Osteocyte (in vitro differentiated cells): ENCODE measurements around the gene EPHA6. TPM values are rescaled to one million over a fixed set of nuclear protein-coding genes. Genes with fewer than 3 reads are reported as not detected.

Source experiments
- DNase-seq: peaks from one replicate; pipeline ENCODE4 v3.0.0; 2021; ENCODE audit warnings: mixed read lengths; ENCODE audit not compliant: unreplicated experiment; ENCODE audit errors: extremely low spot score
- H3K27ac Mint-ChIP-seq: one replicate; pipeline ENCODE4 v1.8.0; 2021; ENCODE audit warnings: mild to moderate bottlenecking, mixed read lengths; ENCODE audit not compliant: unreplicated experiment
- H3K27me3 Mint-ChIP-seq: one replicate; pipeline ENCODE4 v1.8.0; 2021; ENCODE audit warnings: mixed read lengths; ENCODE audit not compliant: unreplicated experiment
- H3K36me3 Mint-ChIP-seq: one replicate; pipeline ENCODE4 v1.8.0; 2021; ENCODE audit warnings: mixed read lengths; ENCODE audit not compliant: unreplicated experiment
- H3K4me1 Mint-ChIP-seq: one replicate; pipeline ENCODE4 v1.8.0; 2021; ENCODE audit warnings: mixed read lengths; ENCODE audit not compliant: unreplicated experiment
- H3K4me3 Mint-ChIP-seq: one replicate; pipeline ENCODE4 v1.8.0; 2021; ENCODE audit warnings: mild to moderate bottlenecking, moderate library complexity, mixed read lengths; ENCODE audit not compliant: unreplicated experiment
- H3K9me3 Mint-ChIP-seq: one replicate; pipeline ENCODE4 v1.8.0; 2021; ENCODE audit warnings: mixed read lengths; ENCODE audit not compliant: unreplicated experiment
- CTCF ChIP-seq: fragments of 200-600 bp; sonication (generic); IDR thresholded peaks from 2 replicates; pipeline ENCODE4 v1.5.0; 2021; ENCODE audit warnings: antibody characterized with exemption, mild to moderate bottlenecking, moderate library complexity
- total RNA-seq: library from RNA; stranded (reverse); gene quantifications from 2 replicates; pipeline ENCODE4 v1.2.1, GENCODE V29; 2021

Gene EPHA6
- total RNA-seq, 1 donor from 2014 or later, result 0.51 TPM

- Mint-ChIP-seq H3K27ac (no peak overlapping the region), H3K9me3 (no peaks in the 10 kb centered on the region), H3K4me3 (no peak overlapping the region), H3K4me1 (no peaks in the 10 kb centered on the region), H3K36me3 (no peaks in the 10 kb centered on the region), H3K27me3 (peaks cover 3% of the 10 kb centered on the region)
- no peak for TF ChIP-seq CTCF
- no peak for DNase-seq
Measured at GRCh38 chr3:97684490-97684889, 870.1 kb downstream of the EPHA6 start.

- Mint-ChIP-seq H3K9me3 (no peaks in the 10 kb centered on the region), H3K27me3 (peaks cover 3% of the 10 kb centered on the region), H3K4me1 (no peaks in the 10 kb centered on the region), H3K36me3 (no peaks in the 10 kb centered on the region), H3K27ac (no peak overlapping the region), H3K4me3 (no peak overlapping the region)
- no peak for DNase-seq
- no peak for TF ChIP-seq CTCF
Measured at GRCh38 chr3:97686258-97686657, 871.9 kb downstream of the EPHA6 start.

- no peak for TF ChIP-seq CTCF
- H3K27me3 Mint-ChIP-seq, result peaks cover 3% of the 10 kb centered on the region
Measured at GRCh38 chr3:97687734-97688133, 873.3 kb downstream of the EPHA6 start.

GRCh38 chr3:97689111-97689510, 874.7 kb downstream of the EPHA6 start:
- TF ChIP-seq CTCF, result no peak
- Mint-ChIP-seq H3K27ac (no peak overlapping the region), H3K4me1 (no peaks in the 10 kb centered on the region), H3K4me3 (no peak overlapping the region), H3K27me3 (peaks cover 3% of the 10 kb centered on the region), H3K9me3 (no peaks in the 10 kb centered on the region), H3K36me3 (no peaks in the 10 kb centered on the region)
- DNase-seq, result no peak

More at GRCh38 chr3:97687734-97688133, 873.3 kb downstream of the EPHA6 start:
- Mint-ChIP-seq H3K9me3 (no peaks in the 10 kb centered on the region), H3K4me3 (no peak overlapping the region), H3K36me3 (no peaks in the 10 kb centered on the region), H3K27ac (no peak overlapping the region), H3K4me1 (no peaks in the 10 kb centered on the region)
- no peak for DNase-seq

- DNase-seq, result no peak
- TF ChIP-seq CTCF, result no peak
- H3K36me3 Mint-ChIP-seq, result no peaks in the 10 kb centered on the region
- H3K9me3 Mint-ChIP-seq, result no peaks in the 10 kb centered on the region
- H3K4me3 Mint-ChIP-seq, result no peak overlapping the region
- peaks cover 3% of the 10 kb centered on the region for H3K27me3 Mint-ChIP-seq
- no peak overlapping the region for H3K27ac Mint-ChIP-seq
- H3K4me1 Mint-ChIP-seq, result no peaks in the 10 kb centered on the region
Measured at GRCh38 chr3:97689962-97690361, 875.6 kb downstream of the EPHA6 start.
